Adrenal gland (tissue), 5 donors: ENCODE data around the gene BPIFB2.

Source experiments
- CTCF ChIP-seq, 6 experiments: fragments of 450-650 bp in 4 of 6; fragments of 200-600 bp in 2 of 6; sonication (generic) in 1 of 6; IDR thresholded peaks; 1 replicate in 5 of 6; 2 replicates in 1 of 6; pipeline versions ENCODE4 v1.5.1 to v1.8.0; 2016 to 2021; ENCODE audit warnings: antibody characterized with exemption in 6 of 6, mild to moderate bottlenecking in 2 of 6, moderate library complexity in 1 of 6
- POLR2A ChIP-seq, 2 donors: fragments of 450-650 bp; IDR thresholded peaks; one replicate each; pipeline ENCODE4 v1.6.1; 2017; ENCODE audit warnings: antibody characterized with exemption in 2 of 2, mild to moderate bottlenecking in 2 of 2, moderate library complexity in 1 of 2
- donor health status: DM: no; HTN: no; CAD: no.

GRCh38 chr20:33027769-33028751 lies 20.6 kb downstream of the BPIFB2 start:
- no peak for TF ChIP-seq CTCF (IDR thresholded peaks at IDR 0.05)
- TF ChIP-seq POLR2A (IDR thresholded peaks at IDR 0.05): no peak
